ENCODE data around the gene GPANK1. TPM values are rescaled to one million over a fixed set of nuclear protein-coding genes. Genes with fewer than 3 reads are reported as not detected.

The GPANK1 gene
- total RNA-seq, 2 donors from 2014 or later = 19.7 to 28.1 TPM

GRCh38 chr6:31621991-31622390 is 42.8 kb downstream of the GPANK1 start:
- Histone ChIP-seq H3K9me3 (no peaks in the 10 kb centered on the region), H3K4me1 (replicated peaks) (no peaks in the 10 kb centered on the region), H3K27ac (peak overlapping the region; percentile 92 to 96), H3K4me3 (peak overlapping the region; percentile 63 to 84), H3K36me3 (peaks cover 28 to 29% of the 10 kb centered on the region in 2 donors), H3K27me3 (replicated peaks; ENCODE audit: insufficient read depth) (no peaks in the 10 kb centered on the region)
- WGBS = 12% methylated on average over 4 of the region's 4 CpGs
- DNase-seq (ENCODE audit: low spot score) = peak; percentile 78
- intact Hi-C loops (cut with DNase I) = loop anchor here (5.0 kb wide), 1 partner anchor 1350 kb away; no protein-coding TSS in a partner anchor
- TF ChIP-seq POLR2A (IDR thresholded peaks at IDR 0.05) (no peak), POLR2AphosphoS5 (IDR thresholded peaks at IDR 0.05) (peak; percentile 87), CTCF (IDR thresholded peaks at IDR 0.05) (no peak)

GRCh38 chr6:31621320-31621939 is 43.4 kb downstream of the GPANK1 start:
- Histone ChIP-seq H3K27me3 (replicated peaks; ENCODE audit: insufficient read depth) (no peaks in the 10 kb centered on the region), H3K4me1 (replicated peaks) (no peaks in the 10 kb centered on the region), H3K27ac (peak overlapping the region; percentile 92 to 96), H3K36me3 (peaks cover 23 to 24% of the 10 kb centered on the region in 2 donors), H3K4me3 (peak overlapping the region; percentile 63 to 84), H3K9me3 (no peaks in the 10 kb centered on the region)
- intact Hi-C loops (cut with DNase I) = loop anchor here (5.0 kb wide), 1 partner anchor 1351 kb away; no protein-coding TSS in a partner anchor
- WGBS = 7% methylated on average over 15 of the region's 15 CpGs
- no peak for TF ChIP-seq POLR2A (IDR thresholded peaks at IDR 0.05)
- no peak for DNase-seq (ENCODE audit: low spot score)

GRCh38 chr6:31620586-31621319 is 44.0 kb downstream of the GPANK1 start, which contains the start of gene PRRC2A:
PRRC2A (plus strand) TSS chr6:31620715; CDS start chr6:31622790, 2,075 bp downstream.
- DNase-seq (ENCODE audit: low spot score) = peak; percentile 75
- peak within 1 kb of the TSS; percentile 92 to 96 for H3K27ac ChIP-seq
- H3K36me3 ChIP-seq = peaks cover 17% of the 10 kb centered on the region in 2 donors
- H3K9me3 ChIP-seq = no peaks in the 10 kb centered on the region
- no peaks in the 10 kb centered on the region for H3K4me1 ChIP-seq (replicated peaks)
- H3K27me3 ChIP-seq (replicated peaks; ENCODE audit: insufficient read depth) = no peaks in the 10 kb centered on the region
- intact Hi-C loops (cut with DNase I) = loop anchor here (5.0 kb wide), 1 partner anchor 1352 kb away; no protein-coding TSS in a partner anchor
- under 1% methylated on average over 66 of the region's 67 CpGs for WGBS
- TF ChIP-seq POLR2AphosphoS5 (IDR thresholded peaks at IDR 0.05) (no peak), POLR2A (IDR thresholded peaks at IDR 0.05) (peak; percentile 68)
- H3K4me3 ChIP-seq = peak within 1 kb of the TSS; percentile 63 to 84

- WGBS = under 1% methylated on average over 50 of the region's 50 CpGs
- TF ChIP-seq POLR2AphosphoS5 (IDR thresholded peaks at IDR 0.05) (peak; percentile 94), CTCF (IDR thresholded peaks at IDR 0.05) (peak in 2 of 4 experiments; percentile 29 to 44), POLR2A (IDR thresholded peaks at IDR 0.05) (peak; percentile 97)
- H3K27me3 ChIP-seq (replicated peaks; ENCODE audit: insufficient read depth) = no peaks in the 10 kb centered on the region
- peak; percentile 97 for DNase-seq (ENCODE audit: low spot score)
- H3K27ac ChIP-seq = peak overlapping the region; percentile 92 to 96
- no peaks in the 10 kb centered on the region for H3K4me1 ChIP-seq (replicated peaks)
- intact Hi-C loops (cut with DNase I) = loop anchor here (5.0 kb wide), 1 partner anchor 1352 kb away; no protein-coding TSS in a partner anchor
- H3K4me3 ChIP-seq = peak overlapping the region; percentile 63 to 84
- H3K36me3 ChIP-seq = peaks cover 9 to 10% of the 10 kb centered on the region in 2 donors
- H3K9me3 ChIP-seq = no peaks in the 10 kb centered on the region
Observed at GRCh38 chr6:31619805-31620585, 44.8 kb downstream of the GPANK1 start.

- WGBS = 84% methylated on average over 2 of the region's 2 CpGs
- no peak overlapping the region for H3K27ac ChIP-seq
- no peak for DNase-seq (ENCODE audit: low spot score)
- H3K36me3 ChIP-seq = no peaks in the 10 kb centered on the region
- no peaks in the 10 kb centered on the region for H3K27me3 ChIP-seq (replicated peaks; ENCODE audit: insufficient read depth)
- no peaks in the 10 kb centered on the region for H3K9me3 ChIP-seq
- no peaks in the 10 kb centered on the region for H3K4me1 ChIP-seq (replicated peaks)
- TF ChIP-seq CTCF (IDR thresholded peaks at IDR 0.05) = no peak
- TF ChIP-seq POLR2A (IDR thresholded peaks at IDR 0.05) = no peak
- TF ChIP-seq POLR2AphosphoS5 (IDR thresholded peaks at IDR 0.05) = no peak
- no peak overlapping the region for H3K4me3 ChIP-seq
- intact Hi-C loops (cut with DNase I) = no loop called here
Observed at GRCh38 chr6:31617010-31617409, 47.8 kb downstream of the GPANK1 start.

Measured in prostate gland (tissue), 2 donors.